COR-L47 (cell line): ENCODE data around the gene TACO1.

Experiments used
- DNase-seq: peaks from one replicate; lab custom pipeline; 2025; lab: John Stamatoyannopoulos, UW

TACO1 gene

GRCh38 chr17:63640038-63640437, 39.3 kb downstream of the TACO1 start:
- no peak for DNase-seq

- no peak for DNase-seq
These were observed 41.2 kb downstream of the TACO1 start for GRCh38 chr17:63641692-63642448.

- no peak for DNase-seq
These were observed 44.2 kb downstream of the TACO1 start for GRCh38 chr17:63644846-63645245.

- no peak for DNase-seq
These were observed 45.2 kb downstream of the TACO1 start for GRCh38 chr17:63645775-63646487.

GRCh38 chr17:63646488-63646806, 45.8 kb downstream of the TACO1 start:
- DNase-seq: no peak

GRCh38 chr17:63647065-63647725, 46.5 kb downstream of the TACO1 start:
- no peak for DNase-seq

GRCh38 chr17:63647936-63648335, 47.2 kb downstream of the TACO1 start:
- DNase-seq: no peak

- DNase-seq: no peak
These were observed 49.1 kb downstream of the TACO1 start for GRCh38 chr17:63649813-63650212.

GRCh38 chr17:63652106-63652505, 51.4 kb downstream of the TACO1 start:
- DNase-seq: no peak

- no peak for DNase-seq
These were observed 52.4 kb downstream of the TACO1 start for GRCh38 chr17:63653050-63653449.

GRCh38 chr17:63657786-63658185, 57.1 kb downstream of the TACO1 start:
- DNase-seq: no peak
